Fibroblast of the aortic adventitia (primary cell): ENCODE data around the gene PRKCB. TPM values are rescaled to one million over a fixed set of nuclear protein-coding genes. Genes with fewer than 3 reads are reported as not detected.

Experiments used
- DNase-seq: peaks from one replicate; pipeline ENCODE4 v3.0.0-alpha.2; 2010; ENCODE audit warnings: low read depth
- H3K4me3 ChIP-seq: 2 replicates; pipeline ENCODE4 v1.5.1; 2011; ENCODE audit warnings: low read depth, mild to moderate bottlenecking, control low read depth, low read length, moderate library complexity
- total RNA-seq: library from RNA; depleted of rRNA; stranded (reverse); fragments of >200 nt; gene quantifications from 2 replicates; pipeline ENCODE4 v1.2.3, GENCODE V29; 2012; ENCODE audit warnings: low replicate concordance
- TF ChIP-seq, protein P1 (sequence below): IDR thresholded peaks from 2 replicates; pipeline ENCODE4 v1.5.1; 2011; ENCODE audit warnings: mild to moderate bottlenecking, low read length, control low read depth, inconsistent platforms; ENCODE audit not compliant: insufficient read depth

Gene PRKCB
- total RNA-seq, 1 donor, result not detected

GRCh38 chr16:24007391-24007790 lies 171.6 kb downstream of the PRKCB start:
- no peak overlapping the region for H3K4me3 ChIP-seq
- TF ChIP-seq, protein P1, sequence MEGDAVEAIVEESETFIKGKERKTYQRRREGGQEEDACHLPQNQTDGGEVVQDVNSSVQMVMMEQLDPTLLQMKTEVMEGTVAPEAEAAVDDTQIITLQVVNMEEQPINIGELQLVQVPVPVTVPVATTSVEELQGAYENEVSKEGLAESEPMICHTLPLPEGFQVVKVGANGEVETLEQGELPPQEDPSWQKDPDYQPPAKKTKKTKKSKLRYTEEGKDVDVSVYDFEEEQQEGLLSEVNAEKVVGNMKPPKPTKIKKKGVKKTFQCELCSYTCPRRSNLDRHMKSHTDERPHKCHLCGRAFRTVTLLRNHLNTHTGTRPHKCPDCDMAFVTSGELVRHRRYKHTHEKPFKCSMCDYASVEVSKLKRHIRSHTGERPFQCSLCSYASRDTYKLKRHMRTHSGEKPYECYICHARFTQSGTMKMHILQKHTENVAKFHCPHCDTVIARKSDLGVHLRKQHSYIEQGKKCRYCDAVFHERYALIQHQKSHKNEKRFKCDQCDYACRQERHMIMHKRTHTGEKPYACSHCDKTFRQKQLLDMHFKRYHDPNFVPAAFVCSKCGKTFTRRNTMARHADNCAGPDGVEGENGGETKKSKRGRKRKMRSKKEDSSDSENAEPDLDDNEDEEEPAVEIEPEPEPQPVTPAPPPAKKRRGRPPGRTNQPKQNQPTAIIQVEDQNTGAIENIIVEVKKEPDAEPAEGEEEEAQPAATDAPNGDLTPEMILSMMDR, result no peak
- no peak for DNase-seq

DNA sequence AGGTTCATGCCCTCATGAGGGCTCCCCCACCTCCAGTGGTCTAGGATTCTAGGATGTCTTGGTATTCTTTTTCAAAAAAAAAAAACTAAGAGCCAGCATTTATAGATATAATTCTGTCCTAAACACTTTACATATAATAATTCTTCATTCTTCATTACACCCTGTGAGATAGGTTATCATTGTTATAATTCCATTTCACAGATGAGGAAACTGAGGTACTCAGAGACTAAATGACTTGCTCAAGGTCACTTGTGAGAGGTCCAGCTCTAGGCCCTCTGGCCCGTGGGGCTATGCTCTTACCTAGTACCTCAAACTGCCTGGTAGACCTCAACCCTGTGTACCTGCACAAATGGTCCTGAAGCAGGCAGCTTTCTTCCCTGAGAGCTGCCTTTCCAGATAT lies 172.2 kb downstream of the PRKCB start:
- no peak overlapping the region for H3K4me3 ChIP-seq
- TF ChIP-seq, protein P1, result no peak
- no peak for DNase-seq

DNA sequence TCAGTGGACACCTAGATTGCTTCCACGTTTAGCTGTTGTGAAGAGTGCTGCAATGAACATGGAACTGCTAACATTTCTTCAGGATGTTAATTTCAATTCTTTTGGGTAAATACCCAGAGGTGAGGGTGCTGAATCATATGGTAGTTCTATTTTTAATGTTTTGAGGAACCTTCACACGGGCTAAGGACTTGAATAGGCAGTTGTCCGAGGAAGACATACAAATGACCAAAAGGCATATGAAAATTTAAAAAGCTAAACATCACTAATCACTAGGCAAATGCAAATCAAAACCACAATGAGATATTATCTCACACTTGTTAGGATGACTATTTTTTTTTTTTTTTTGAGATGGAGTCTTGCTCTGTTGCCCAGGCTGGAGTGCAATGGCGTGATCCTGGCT lies 173.3 kb downstream of the PRKCB start:
- TF ChIP-seq, protein P1, result no peak
- no peak for DNase-seq
- no peak overlapping the region for H3K4me3 ChIP-seq

DNA sequence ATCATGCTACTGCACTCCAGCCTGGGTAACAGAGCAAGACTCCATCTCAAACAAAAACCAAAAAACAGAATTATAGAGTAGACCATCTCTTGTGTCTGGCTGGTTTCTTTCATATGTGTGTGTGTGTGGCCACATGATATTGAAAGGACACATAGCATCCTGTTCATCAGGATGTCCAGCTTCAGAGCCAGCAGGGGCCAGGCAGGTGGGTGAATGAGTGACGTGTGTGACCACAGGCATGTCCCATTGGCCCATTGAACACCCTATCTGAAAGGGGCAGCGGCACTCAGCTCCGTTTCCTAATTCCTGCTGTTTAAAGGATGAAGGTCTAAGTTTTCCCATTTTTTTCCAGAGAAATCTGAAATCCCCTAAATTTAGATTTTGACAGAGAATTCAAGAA lies 174.2 kb downstream of the PRKCB start:
- no peak overlapping the region for H3K4me3 ChIP-seq
- DNase-seq, result no peak
- TF ChIP-seq, protein P1, result no peak

DNA sequence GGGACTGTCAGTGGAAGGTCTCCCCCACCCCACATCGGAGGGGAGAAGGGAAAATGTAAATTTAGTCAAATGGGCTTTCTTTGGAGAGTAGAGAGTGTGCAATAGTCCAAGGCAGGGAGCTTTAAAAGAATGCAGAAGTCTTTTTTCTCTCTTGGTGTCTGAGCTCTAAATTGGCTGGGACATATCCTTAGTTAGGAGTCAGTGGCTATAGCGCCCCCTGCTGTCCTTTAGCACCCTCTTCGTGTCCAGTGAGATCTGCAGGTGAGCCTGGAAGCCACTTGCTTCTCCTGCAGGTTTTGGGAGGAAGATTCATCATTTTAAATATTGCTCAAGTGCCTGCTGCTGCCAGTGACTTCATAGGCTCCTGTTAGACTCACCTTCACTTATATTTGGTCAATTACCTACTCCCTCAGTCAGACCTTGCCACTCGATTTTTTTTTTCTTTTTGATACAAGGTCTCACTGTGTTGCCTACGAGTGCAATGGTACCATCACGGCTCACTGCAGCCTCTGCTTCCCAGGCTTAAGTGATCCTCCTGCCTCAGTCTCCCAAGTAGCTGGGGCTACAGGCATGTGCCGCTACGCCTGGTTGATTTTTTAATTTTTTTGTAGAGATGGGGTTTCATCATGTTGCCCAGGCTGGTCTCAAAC lies 174.8 kb downstream of the PRKCB start:
- peak; percentile 66 for DNase-seq
- TF ChIP-seq, protein P1, result peak; percentile 68
- H3K4me3 ChIP-seq, result no peak overlapping the region

GRCh38 chr16:24011237-24011636 lies 175.5 kb downstream of the PRKCB start:
- DNase-seq, result no peak
- no peak overlapping the region for H3K4me3 ChIP-seq
- TF ChIP-seq, protein P1, result no peak
